HepG2 (cell line): ENCODE results near the gene LIMS2.

Experiments
- CTCF ChIP-seq: sonication (generic); formaldehyde crosslinking; IDR thresholded peaks from 2 replicates; pipeline ENCODE4 v1.5.0; 2020; ENCODE audit warnings: mild to moderate bottlenecking, missing genetic modification reagents, moderate library complexity
- DPF2 ChIP-seq: sonication (generic); formaldehyde crosslinking; IDR thresholded peaks from 2 replicates; pipeline ENCODE4 v1.4.0; 2020; ENCODE audit warnings: mild to moderate bottlenecking, low read depth, missing genetic modification reagents, borderline replicate concordance
- HNRNPUL1 ChIP-seq: fragments of 200-400 bp; formaldehyde crosslinking; IDR thresholded peaks from 2 replicates; pipeline ENCODE4 v1.6.1; 2017; ENCODE audit warnings: low read depth, mild to moderate bottlenecking, low read length, moderate library complexity
- RARA ChIP-seq: IDR thresholded peaks from 2 replicates; pipeline ENCODE4 v1.6.1; 2016; ENCODE audit warnings: missing genetic modification reagents, missing compliant biosample characterization
- TF ChIP-seq, protein P1 (sequence below): sonication (generic); formaldehyde crosslinking; conservative IDR thresholded peaks from 2 replicates; pipeline ENCODE4 v1.8.1; 2023; ENCODE audit warnings: missing genetic modification reagents

DNA sequence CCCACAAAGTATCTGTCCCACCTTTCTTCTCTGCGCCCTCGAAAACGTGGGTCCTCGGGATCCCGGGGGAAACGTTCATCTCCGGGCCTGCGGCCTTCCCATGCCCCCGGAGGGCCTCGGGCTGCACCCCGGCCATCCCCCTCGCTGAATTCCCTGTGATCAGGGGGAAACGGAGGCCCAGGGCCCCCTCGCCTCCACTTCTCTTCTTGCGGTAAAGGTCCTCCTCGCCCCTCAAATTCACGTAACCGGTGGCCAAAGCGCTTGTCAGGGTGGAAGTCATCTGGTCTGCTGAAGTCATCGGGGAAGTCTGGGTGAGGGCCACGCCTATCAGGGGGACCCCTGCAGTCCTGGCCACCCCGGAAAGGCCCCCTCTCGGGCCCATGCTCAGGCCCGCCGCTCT is 38.2 kb upstream of the LIMS2 start:
- TF ChIP-seq CTCF (CRISPR knock-in tag) (no peak), HNRNPUL1 (no peak), RARA (CRISPR knock-in tag) (no peak), DPF2 (CRISPR knock-in tag) (no peak)
- TF ChIP-seq, protein P1, sequence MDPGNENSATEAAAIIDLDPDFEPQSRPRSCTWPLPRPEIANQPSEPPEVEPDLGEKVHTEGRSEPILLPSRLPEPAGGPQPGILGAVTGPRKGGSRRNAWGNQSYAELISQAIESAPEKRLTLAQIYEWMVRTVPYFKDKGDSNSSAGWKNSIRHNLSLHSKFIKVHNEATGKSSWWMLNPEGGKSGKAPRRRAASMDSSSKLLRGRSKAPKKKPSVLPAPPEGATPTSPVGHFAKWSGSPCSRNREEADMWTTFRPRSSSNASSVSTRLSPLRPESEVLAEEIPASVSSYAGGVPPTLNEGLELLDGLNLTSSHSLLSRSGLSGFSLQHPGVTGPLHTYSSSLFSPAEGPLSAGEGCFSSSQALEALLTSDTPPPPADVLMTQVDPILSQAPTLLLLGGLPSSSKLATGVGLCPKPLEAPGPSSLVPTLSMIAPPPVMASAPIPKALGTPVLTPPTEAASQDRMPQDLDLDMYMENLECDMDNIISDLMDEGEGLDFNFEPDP (CRISPR knock-in tag): no peak
